Measurements from ENCODE around the gene MBD3L4. TPM values are rescaled to one million over a fixed set of nuclear protein-coding genes. Genes with fewer than 3 reads are reported as not detected.

Gene MBD3L4
- total RNA-seq, 1 experiment from 2014 or later: not detected

Other genes with a start within 250 kb of the MBD3L4 start
- gene ADGRE1, start 152.6 kb downstream of the MBD3L4 start, total RNA-seq (2014; rRNA removed; shearing (Covaris generic)): not detected in 2 replicates
- gene MBD3L2B, start 18.7 kb downstream of the MBD3L4 start, total RNA-seq (2014; rRNA removed; shearing (Covaris generic)): not detected in 2 replicates
- not detected in 2 replicates for gene MBD3L5, start 9.6 kb downstream of the MBD3L4 start, total RNA-seq (2014; rRNA removed; shearing (Covaris generic))
- gene MBD3L2, start 9.1 kb upstream of the MBD3L4 start, total RNA-seq (2014; rRNA removed; shearing (Covaris generic)): not detected in 2 replicates
- not detected in 2 replicates for gene MBD3L3, start 18.5 kb upstream of the MBD3L4 start, total RNA-seq (2014; rRNA removed; shearing (Covaris generic))
- 5.2 and 5.8 TPM in 2 replicates for gene ZNF557, start 29.5 kb upstream of the MBD3L4 start, total RNA-seq (2014; rRNA removed; shearing (Covaris generic))